RWPE2 (cell line): Measurements from ENCODE around the gene PIR.

ENCODE experiments used
- ATAC-seq: fragments of 200-7000 bp; cut with Tn5 transposase; 3 replicates; pipeline ENCODE4 v1.9.1; 2021; ENCODE audit warnings: low read depth
- DNase-seq: peaks from one replicate; pipeline ENCODE4 v3.0.0-alpha.2; 2020; ENCODE audit warnings: low spot score
- H3K27ac ChIP-seq: fragments of 450-650 bp; 2 replicates; pipeline ENCODE4 v1.5.1; 2017; ENCODE audit warnings: mild to moderate bottlenecking; ENCODE audit not compliant: poor library complexity, severe bottlenecking
- H3K27me3 ChIP-seq: fragments of 250-450 bp; sonication (Bioruptor Pico); 2 replicates; pipeline ENCODE4 v1.5.1; 2021; ENCODE audit warnings: mild to moderate bottlenecking, moderate library complexity; ENCODE audit not compliant: insufficient read depth, poor library complexity, severe bottlenecking
- H3K36me3 ChIP-seq: fragments of 250-450 bp; sonication (Bioruptor Pico); 2 replicates; pipeline ENCODE4 v1.5.1; 2020; ENCODE audit warnings: low read depth, mild to moderate bottlenecking, moderate library complexity
- H3K4me1 ChIP-seq: fragments of 250-450 bp; sonication (Bioruptor Pico); 2 replicates; pipeline ENCODE4 v1.5.1; 2021; ENCODE audit warnings: mild to moderate bottlenecking, moderate library complexity; ENCODE audit not compliant: insufficient read depth, poor library complexity, severe bottlenecking
- H3K4me3 ChIP-seq: fragments of 250-450 bp; sonication (Bioruptor Pico); 2 replicates; pipeline ENCODE4 v1.5.1; 2021; ENCODE audit warnings: mild to moderate bottlenecking, moderate library complexity; ENCODE audit not compliant: severe bottlenecking
- H3K9me3 ChIP-seq: fragments of 250-450 bp; sonication (Bioruptor Pico); 2 replicates; pipeline ENCODE4 v1.5.1; 2021; ENCODE audit warnings: mild to moderate bottlenecking, moderate library complexity; ENCODE audit not compliant: severe bottlenecking
- CTCF ChIP-seq: fragments of 450-650 bp; IDR thresholded peaks from one replicate; pipeline ENCODE4 v1.5.1; 2017; ENCODE audit warnings: mild to moderate bottlenecking, moderate library complexity; ENCODE audit not compliant: poor library complexity, severe bottlenecking

The PIR gene

GRCh38 chrX:15496824-15497223 is 3.7 kb upstream of the PIR start:
- H3K27me3 ChIP-seq: no peaks in the 10 kb centered on the region
- no peak for TF ChIP-seq CTCF
- H3K36me3 ChIP-seq: no peaks in the 10 kb centered on the region
- H3K9me3 ChIP-seq: no peaks in the 10 kb centered on the region
- no peak overlapping the region for H3K4me3 ChIP-seq
- H3K27ac ChIP-seq: no peak overlapping the region
- no peak for ATAC-seq
- no peak for DNase-seq
- no peaks in the 10 kb centered on the region for H3K4me1 ChIP-seq

- H3K9me3 ChIP-seq: no peaks in the 10 kb centered on the region
- H3K27me3 ChIP-seq: no peaks in the 10 kb centered on the region
- no peak overlapping the region for H3K27ac ChIP-seq
- H3K4me1 ChIP-seq: no peaks in the 10 kb centered on the region
- DNase-seq (no peak), ATAC-seq (no peak)
- H3K36me3 ChIP-seq: no peaks in the 10 kb centered on the region
- no peak overlapping the region for H3K4me3 ChIP-seq
- TF ChIP-seq CTCF: no peak
Observed at GRCh38 chrX:15495801-15496200, 2.7 kb upstream of the PIR start.

GRCh38 chrX:15492469-15492868 is 664 bp downstream of the PIR start:
- no peak for TF ChIP-seq CTCF
- H3K4me3 ChIP-seq: peak overlapping the region; percentile 30
- no peak for ATAC-seq
- H3K4me1 ChIP-seq: no peaks in the 10 kb centered on the region
- H3K27ac ChIP-seq: no peak overlapping the region
- no peak for DNase-seq
- H3K27me3 ChIP-seq: no peaks in the 10 kb centered on the region
- H3K9me3 ChIP-seq: no peaks in the 10 kb centered on the region
- H3K36me3 ChIP-seq: no peaks in the 10 kb centered on the region

- H3K27ac ChIP-seq: no peak overlapping the region
- DNase-seq: no peak
- no peak for ATAC-seq
- H3K27me3 ChIP-seq: no peaks in the 10 kb centered on the region
- H3K36me3 ChIP-seq: no peaks in the 10 kb centered on the region
- no peaks in the 10 kb centered on the region for H3K9me3 ChIP-seq
- no peak for TF ChIP-seq CTCF
- no peaks in the 10 kb centered on the region for H3K4me1 ChIP-seq
- H3K4me3 ChIP-seq: no peak overlapping the region
Observed at GRCh38 chrX:15483891-15484290, 9.2 kb downstream of the PIR start.

GRCh38 chrX:15475486-15475885 is 17.6 kb downstream of the PIR start:
- no peaks in the 10 kb centered on the region for H3K36me3 ChIP-seq
- no peak overlapping the region for H3K4me3 ChIP-seq
- H3K27me3 ChIP-seq: no peaks in the 10 kb centered on the region
- H3K4me1 ChIP-seq: peaks cover 12% of the 10 kb centered on the region
- peak overlapping the region; percentile 30 for H3K27ac ChIP-seq
- H3K9me3 ChIP-seq: no peaks in the 10 kb centered on the region
- no peak for DNase-seq
- no peak for ATAC-seq
- TF ChIP-seq CTCF: no peak
